Measurements from ENCODE around the gene CLASP1. TPM values are rescaled to one million over a fixed set of nuclear protein-coding genes. Genes with fewer than 3 reads are reported as not detected.
A peak's percentile ranks its signal among the peaks of the same experiment; 100 is the strongest.

Gene CLASP1
- total and polyA plus RNA-seq, 5 donors from 2014 or later = 8.7 to 72.1 (median 12.2) TPM

GRCh38 chr2:121690095-121690494 lies 40.8 kb upstream of the CLASP1 start:
- no peak for ATAC-seq (ENCODE audit: low read depth in 2 of 2)
- Mint-ChIP-seq H3K27ac (peak overlapping the region in 1 of 3 donors; percentile 12), H3K4me3 (no peak overlapping the region), H3K9me3 (peaks cover 0 to 2% (median 0%) of the 10 kb centered on the region in 7 donors), H3K4me1 (peaks cover 0 to 5% (median 0%) of the 10 kb centered on the region in 4 donors), H3K36me3 (no peaks in the 10 kb centered on the region), H3K27me3 (no peaks in the 10 kb centered on the region)
- H3K27me3 ChIP-seq (ENCODE audit: control insufficient read depth, insufficient read depth, low read length) = no peaks in the 10 kb centered on the region
- H3K9me3 ChIP-seq (ENCODE audit: control insufficient read depth in 2 of 2, low read length in 2 of 2) = no peaks in the 10 kb centered on the region
- no peak overlapping the region for H3K27ac ChIP-seq (ENCODE audit: insufficient read depth, low read length, poor library complexity, severe bottlenecking)
- no peaks in the 10 kb centered on the region for H3K4me1 ChIP-seq (ENCODE audit: control insufficient read depth, insufficient read depth, low read length, poor library complexity, severe bottlenecking)
- H3K36me3 ChIP-seq (ENCODE audit: control insufficient read depth, insufficient read depth, low read length) = no peaks in the 10 kb centered on the region
- DNase-seq = no peak
- H3K4me3 ChIP-seq (ENCODE audit: low read depth, low read length) = no peak overlapping the region

DNA sequence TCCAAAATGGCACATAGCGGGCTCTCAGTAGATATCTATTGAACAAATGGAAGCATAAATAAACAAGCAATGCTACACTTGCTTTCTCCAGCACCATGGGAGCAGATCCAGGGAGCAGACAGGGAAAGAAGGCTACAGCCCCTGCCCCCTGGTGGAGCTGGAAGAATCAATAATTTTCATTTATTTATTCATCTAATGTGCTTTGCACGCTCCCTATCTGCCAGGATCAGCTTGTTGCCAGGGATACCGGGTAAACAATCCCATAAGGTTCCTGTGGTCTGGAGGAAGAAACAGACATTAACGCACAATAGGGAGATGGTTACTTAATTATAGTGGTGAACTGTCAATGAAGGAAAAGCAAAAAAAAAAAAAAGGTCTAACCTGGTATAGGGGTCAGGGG lies 40.1 kb upstream of the CLASP1 start:
- ATAC-seq (ENCODE audit: low read depth in 2 of 2) (no peak), DNase-seq (no peak)
- Mint-ChIP-seq H3K4me3 (no peak overlapping the region), H3K9me3 (peaks cover 0 to 4% (median 0%) of the 10 kb centered on the region in 7 donors), H3K36me3 (no peaks in the 10 kb centered on the region), H3K27ac (no peak overlapping the region), H3K4me1 (peaks cover 0 to 5% (median 0%) of the 10 kb centered on the region in 4 donors), H3K27me3 (no peaks in the 10 kb centered on the region)
- H3K27ac ChIP-seq (ENCODE audit: insufficient read depth, low read length, poor library complexity, severe bottlenecking) = no peak overlapping the region
- H3K9me3 ChIP-seq (ENCODE audit: control insufficient read depth in 2 of 2, low read length in 2 of 2) = no peaks in the 10 kb centered on the region
- no peaks in the 10 kb centered on the region for H3K4me1 ChIP-seq (ENCODE audit: control insufficient read depth, insufficient read depth, low read length, poor library complexity, severe bottlenecking)
- no peaks in the 10 kb centered on the region for H3K27me3 ChIP-seq (ENCODE audit: control insufficient read depth, insufficient read depth, low read length)
- no peaks in the 10 kb centered on the region for H3K36me3 ChIP-seq (ENCODE audit: control insufficient read depth, insufficient read depth, low read length)
- no peak overlapping the region for H3K4me3 ChIP-seq (ENCODE audit: low read depth, low read length)

GRCh38 chr2:121688820-121689219 lies 39.6 kb upstream of the CLASP1 start:
- H3K36me3 Mint-ChIP-seq = no peaks in the 10 kb centered on the region
- peaks cover 0 to 5% (median 0%) of the 10 kb centered on the region in 4 donors for H3K4me1 Mint-ChIP-seq
- Histone ChIP-seq H3K4me1 (ENCODE audit: control insufficient read depth, insufficient read depth, low read length, poor library complexity, severe bottlenecking) (no peaks in the 10 kb centered on the region), H3K27ac (ENCODE audit: insufficient read depth, low read length, poor library complexity, severe bottlenecking) (no peak overlapping the region), H3K9me3 (ENCODE audit: control insufficient read depth in 2 of 2, low read length in 2 of 2) (peaks cover 2 to 4% of the 10 kb centered on the region in 2 experiments), H3K36me3 (ENCODE audit: control insufficient read depth, insufficient read depth, low read length) (no peaks in the 10 kb centered on the region), H3K4me3 (ENCODE audit: low read depth, low read length) (no peak overlapping the region), H3K27me3 (ENCODE audit: control insufficient read depth, insufficient read depth, low read length) (no peaks in the 10 kb centered on the region)
- DNase-seq (no peak), ATAC-seq (ENCODE audit: low read depth in 2 of 2) (no peak)
- no peak overlapping the region for H3K4me3 Mint-ChIP-seq
- H3K9me3 Mint-ChIP-seq = peaks cover 0 to 8% (median 5%) of the 10 kb centered on the region in 7 donors
- no peaks in the 10 kb centered on the region for H3K27me3 Mint-ChIP-seq
- no peak overlapping the region for H3K27ac Mint-ChIP-seq

DNA sequence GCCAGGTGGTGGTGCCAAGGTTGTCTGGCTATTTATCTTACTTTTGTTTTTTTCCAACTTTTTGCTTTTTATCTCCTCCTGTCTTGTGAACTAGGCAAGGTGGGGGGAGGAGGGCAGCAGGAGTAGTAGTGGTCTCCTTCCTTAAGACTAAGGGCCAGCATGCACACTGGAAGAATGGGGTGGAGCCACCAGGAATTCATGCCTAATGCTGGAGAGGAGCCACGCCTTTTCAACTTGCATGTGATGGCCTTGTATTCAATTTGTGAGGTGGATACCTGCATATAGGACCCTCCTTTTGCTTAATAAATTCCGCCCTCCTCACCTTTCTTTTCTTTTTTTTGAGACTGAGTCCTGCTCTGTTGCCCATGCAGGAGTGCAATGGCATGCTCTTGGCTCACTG lies 37.6 kb upstream of the CLASP1 start:
- no peaks in the 10 kb centered on the region for H3K36me3 ChIP-seq (ENCODE audit: control insufficient read depth, insufficient read depth, low read length)
- H3K4me1 ChIP-seq (ENCODE audit: control insufficient read depth, insufficient read depth, low read length, poor library complexity, severe bottlenecking) = no peaks in the 10 kb centered on the region
- Mint-ChIP-seq H3K27ac (no peak overlapping the region), H3K4me1 (peaks cover 0 to 5% (median 0%) of the 10 kb centered on the region in 4 donors), H3K4me3 (no peak overlapping the region), H3K36me3 (no peaks in the 10 kb centered on the region), H3K27me3 (no peaks in the 10 kb centered on the region), H3K9me3 (peaks cover 0 to 22% (median 6%) of the 10 kb centered on the region in 7 donors)
- no peak for ATAC-seq (ENCODE audit: low read depth in 2 of 2)
- no peak for DNase-seq
- peaks cover 15 to 23% of the 10 kb centered on the region in 2 experiments for H3K9me3 ChIP-seq (ENCODE audit: control insufficient read depth in 2 of 2, low read length in 2 of 2)
- no peak overlapping the region for H3K27ac ChIP-seq (ENCODE audit: insufficient read depth, low read length, poor library complexity, severe bottlenecking)
- no peaks in the 10 kb centered on the region for H3K27me3 ChIP-seq (ENCODE audit: control insufficient read depth, insufficient read depth, low read length)
- no peak overlapping the region for H3K4me3 ChIP-seq (ENCODE audit: low read depth, low read length)

DNA sequence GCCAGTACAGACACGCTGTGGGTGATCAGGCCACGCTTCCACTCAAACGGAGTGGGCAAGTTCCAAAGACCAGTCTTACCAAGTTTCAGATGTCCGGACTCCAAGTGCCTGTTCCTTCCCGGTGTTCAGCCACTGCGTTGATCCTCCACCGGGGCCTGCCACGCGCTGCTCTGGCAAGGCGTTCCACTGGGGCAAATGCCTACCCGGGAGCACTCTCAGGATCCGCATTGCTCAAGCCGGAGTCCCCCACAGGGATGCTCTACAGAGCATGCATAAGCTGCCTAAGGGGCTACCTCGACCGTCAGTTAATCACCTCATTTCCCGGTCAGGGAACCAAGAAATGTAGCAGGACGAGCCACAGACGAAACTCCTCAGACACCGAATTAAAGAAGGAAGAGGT lies 37.0 kb upstream of the CLASP1 start:
- Mint-ChIP-seq H3K27ac (no peak overlapping the region), H3K9me3 (peaks cover 0 to 29% (median 9%) of the 10 kb centered on the region in 7 donors), H3K4me3 (no peak overlapping the region), H3K36me3 (no peaks in the 10 kb centered on the region), H3K4me1 (peaks cover 0 to 5% (median 0%) of the 10 kb centered on the region in 4 donors), H3K27me3 (no peaks in the 10 kb centered on the region)
- DNase-seq (no peak), ATAC-seq (ENCODE audit: low read depth in 2 of 2) (no peak)
- H3K4me1 ChIP-seq (ENCODE audit: control insufficient read depth, insufficient read depth, low read length, poor library complexity, severe bottlenecking) = no peaks in the 10 kb centered on the region
- no peak overlapping the region for H3K4me3 ChIP-seq (ENCODE audit: low read depth, low read length)
- no peaks in the 10 kb centered on the region for H3K27me3 ChIP-seq (ENCODE audit: control insufficient read depth, insufficient read depth, low read length)
- no peaks in the 10 kb centered on the region for H3K36me3 ChIP-seq (ENCODE audit: control insufficient read depth, insufficient read depth, low read length)
- no peak overlapping the region for H3K27ac ChIP-seq (ENCODE audit: insufficient read depth, low read length, poor library complexity, severe bottlenecking)
- peaks cover 18 to 29% of the 10 kb centered on the region in 2 experiments for H3K9me3 ChIP-seq (ENCODE audit: control insufficient read depth in 2 of 2, low read length in 2 of 2)

- DNase-seq (no peak), ATAC-seq (ENCODE audit: low read depth in 2 of 2) (no peak)
- no peaks in the 10 kb centered on the region for H3K4me1 ChIP-seq (ENCODE audit: control insufficient read depth, insufficient read depth, low read length, poor library complexity, severe bottlenecking)
- Mint-ChIP-seq H3K4me3 (no peak overlapping the region), H3K27ac (no peak overlapping the region), H3K4me1 (peaks cover 0 to 5% (median 0%) of the 10 kb centered on the region in 4 donors), H3K9me3 (peaks cover 0 to 43% (median 14%) of the 10 kb centered on the region in 7 donors), H3K27me3 (peaks cover 6% of the 10 kb centered on the region), H3K36me3 (no peaks in the 10 kb centered on the region)
- no peak overlapping the region for H3K4me3 ChIP-seq (ENCODE audit: low read depth, low read length)
- H3K36me3 ChIP-seq (ENCODE audit: control insufficient read depth, insufficient read depth, low read length) = no peaks in the 10 kb centered on the region
- H3K27me3 ChIP-seq (ENCODE audit: control insufficient read depth, insufficient read depth, low read length) = no peaks in the 10 kb centered on the region
- H3K27ac ChIP-seq (ENCODE audit: insufficient read depth, low read length, poor library complexity, severe bottlenecking) = no peak overlapping the region
- peaks cover 18 to 36% of the 10 kb centered on the region in 2 experiments for H3K9me3 ChIP-seq (ENCODE audit: control insufficient read depth in 2 of 2, low read length in 2 of 2)
Measured at GRCh38 chr2:121682396-121683298, 33.4 kb upstream of the CLASP1 start.

DNA sequence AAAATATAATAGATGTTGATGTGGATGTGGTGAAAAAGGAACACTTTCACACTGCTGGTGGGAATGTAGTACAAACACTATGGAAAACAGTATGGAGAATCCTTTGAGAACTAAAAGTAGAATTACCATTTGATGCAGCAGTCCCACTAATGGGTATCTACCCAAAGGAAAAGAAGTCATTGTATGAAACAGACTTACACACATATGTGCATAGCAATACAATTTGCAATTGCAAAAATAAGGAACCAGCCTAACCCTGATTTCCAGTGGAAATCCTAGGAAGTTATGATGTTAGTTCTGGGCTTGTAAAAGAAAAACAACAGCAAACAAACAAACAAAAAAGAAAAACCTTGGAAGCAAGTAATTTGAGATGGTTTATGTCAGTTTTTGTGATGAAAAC lies 28.6 kb upstream of the CLASP1 start:
- H3K4me1 Mint-ChIP-seq = no peaks in the 10 kb centered on the region
- H3K27ac Mint-ChIP-seq = no peak overlapping the region
- H3K36me3 Mint-ChIP-seq = no peaks in the 10 kb centered on the region
- H3K27me3 ChIP-seq (ENCODE audit: control insufficient read depth, insufficient read depth, low read length) = peaks cover 2% of the 10 kb centered on the region
- H3K27me3 Mint-ChIP-seq = peaks cover 6% of the 10 kb centered on the region
- H3K9me3 Mint-ChIP-seq = peaks cover 4 to 61% (median 17%) of the 10 kb centered on the region in 7 donors
- ATAC-seq (ENCODE audit: low read depth in 2 of 2) (no peak), DNase-seq (no peak)
- no peaks in the 10 kb centered on the region for H3K36me3 ChIP-seq (ENCODE audit: control insufficient read depth, insufficient read depth, low read length)
- H3K27ac ChIP-seq (ENCODE audit: insufficient read depth, low read length, poor library complexity, severe bottlenecking) = no peak overlapping the region
- H3K4me3 Mint-ChIP-seq = no peak overlapping the region
- no peak overlapping the region for H3K4me3 ChIP-seq (ENCODE audit: low read depth, low read length)
- no peaks in the 10 kb centered on the region for H3K4me1 ChIP-seq (ENCODE audit: control insufficient read depth, insufficient read depth, low read length, poor library complexity, severe bottlenecking)
- peaks cover 28 to 44% of the 10 kb centered on the region in 2 experiments for H3K9me3 ChIP-seq (ENCODE audit: control insufficient read depth in 2 of 2, low read length in 2 of 2)

Data from CD4-positive, CD25-positive, alpha-beta regulatory T cell (primary cell).